K562 (cell line): ENCODE measurements around the gene AIF1. TPM values are rescaled to one million over a fixed set of nuclear protein-coding genes. Genes with fewer than 3 reads are reported as not detected.

Source experiments
- CBFB ChIP-seq: sonication (generic); formaldehyde crosslinking; IDR thresholded peaks from 2 replicates; pipeline ENCODE4 v1.4.0; 2020; ENCODE audit warnings: mild to moderate bottlenecking, missing genetic modification reagents
- CBX5 ChIP-seq: IDR thresholded peaks from 2 replicates; pipeline ENCODE4 v1.6.1; 2014; ENCODE audit warnings: low read depth, borderline replicate concordance
- CBX8 ChIP-seq: fragments of 200-600 bp; sonication (generic); IDR thresholded peaks from 2 replicates; pipeline ENCODE4 v1.6.1; 2012; ENCODE audit warnings: borderline replicate concordance, mixed run types, low read depth, mild to moderate bottlenecking, moderate library complexity, mixed read lengths, low read length, control low read depth, inconsistent platforms; ENCODE audit not compliant: poor library complexity, severe bottlenecking; ENCODE audit errors: extremely low read depth
- CHCHD3 ChIP-seq: fragments of 250-450 bp; sonication (Bioruptor Pico); IDR thresholded peaks from 2 replicates; pipeline ENCODE4 v2.1.2; 2022; ENCODE audit warnings: mild to moderate bottlenecking
- DIDO1 ChIP-seq: fragments of 450-650 bp; IDR thresholded peaks from 2 replicates; pipeline ENCODE4 v1.6.1; 2016; ENCODE audit warnings: low read depth, missing biosample characterization, missing genetic modification characterization
- FOSL1 ChIP-seq: fragments of 200-800 bp; sonication (Bioruptor generic); conservative IDR thresholded peaks from 2 replicates; pipeline ENCODE4 v1.6.1; 2016; ENCODE audit warnings: missing genetic modification characterization, missing compliant biosample characterization
- HCFC1 ChIP-seq: IDR thresholded peaks from 2 replicates; pipeline ENCODE4 v1.6.1; 2012; ENCODE audit warnings: low read depth, low read length, improper control_type of control experiment
- HMG20A ChIP-seq: fragments of 450-650 bp; formaldehyde crosslinking; conservative IDR thresholded peaks from 2 replicates; pipeline ENCODE4 v1.4.0; 2020; ENCODE audit warnings: mild to moderate bottlenecking, mixed read lengths
- HNRNPUL1 ChIP-seq: fragments of 200-400 bp; formaldehyde crosslinking; IDR thresholded peaks from 2 replicates; pipeline ENCODE4 v1.6.1; 2017; ENCODE audit warnings: low read length
- KAT2B ChIP-seq: IDR thresholded peaks from one replicate; pipeline ENCODE4 v1.6.1; 2012; ENCODE audit warnings: low read depth, mild to moderate bottlenecking, control low read depth, inconsistent platforms, low read length, moderate library complexity
- MAFF ChIP-seq: IDR thresholded peaks from 2 replicates; pipeline ENCODE4 v1.6.1; 2012; ENCODE audit warnings: low read length, improper control_type of control experiment
- NR2C1 ChIP-seq, 2 experiments: fragments of 450-650 bp; IDR thresholded peaks; 2 replicates each; pipeline ENCODE4 v1.6.1; 2017; ENCODE audit warnings: mild to moderate bottlenecking in 2 of 2, antibody characterized with exemption in 1 of 2, inconsistent platforms in 1 of 2, missing compliant biosample characterization in 1 of 2, missing genetic modification characterization in 1 of 2
- NR2C2 ChIP-seq, 2 experiments: fragments of 200-800 bp in 1 of 2; sonication (Bioruptor generic) in 1 of 2; sonication (generic) in 1 of 2; formaldehyde crosslinking in 1 of 2; IDR thresholded peaks; 2 replicates each; pipeline versions ENCODE4 v1.6.1 to v1.8.0; 2016 to 2022; ENCODE audit warnings: mild to moderate bottlenecking in 1 of 2, missing compliant biosample characterization in 1 of 2, missing genetic modification characterization in 1 of 2, missing genetic modification reagents in 1 of 2
- TAF1 ChIP-seq: IDR thresholded peaks from 2 replicates; pipeline ENCODE4 v1.6.1; 2011; ENCODE audit warnings: mild to moderate bottlenecking, low read length, moderate library complexity; ENCODE audit not compliant: insufficient read depth, control insufficient read depth, severe bottlenecking; ENCODE audit errors: extremely low read depth
- ZFP36 ChIP-seq: fragments of 150-350 bp; IDR thresholded peaks from 2 replicates; pipeline ENCODE4 v1.6.1; 2018; ENCODE audit warnings: low read length, low read depth; ENCODE audit not compliant: partially characterized antibody
- ZNF197 ChIP-seq: fragments of 200-800 bp; sonication (Bioruptor generic); IDR thresholded peaks from 2 replicates; pipeline ENCODE4 v1.6.1; 2016; ENCODE audit warnings: low read depth, missing genetic modification characterization, missing compliant biosample characterization
- ZNF212 ChIP-seq: fragments of 450-650 bp; formaldehyde crosslinking; IDR thresholded peaks from 2 replicates; pipeline ENCODE4 v1.4.0; 2020; ENCODE audit warnings: mild to moderate bottlenecking
- ZNF77 ChIP-seq: fragments of 250-450 bp; sonication (Bioruptor Pico); IDR thresholded peaks from 2 replicates; pipeline ENCODE4 v1.5.0; 2020
- polyA plus RNA-seq, 8 experiments: library from polyadenylated mRNA; depleted of rRNA in 4 of 8; stranded (reverse) in 5 of 8; unstranded in 3 of 8; fragments of >200 nt; fragmentation: Nextera tagmentation in 2 of 8; fragmentation: Illumina TruSeq in 1 of 8; extraction: Ambion mirVana in 2 of 8; extraction: Trizol in 1 of 8; gene quantifications; 2 replicates each; pipeline versions ENCODE4 v1.2.1 to v1.2.3, GENCODE V29; 2011 to 2014; ENCODE audit warnings: inconsistent platforms in 1 of 8, missing spikeins in 1 of 8
- total RNA-seq, 7 experiments: library from RNA; depleted of rRNA in 6 of 7; stranded (reverse); fragments of >200 nt in 6 of 7; fragmentation: Illumina TruSeq in 2 of 7; extraction: Trizol in 2 of 7; gene quantifications; 2 replicates each; pipeline versions ENCODE4 v1.2.1 to v1.2.3, GENCODE V29; 2011 to 2021; ENCODE audit warnings: low replicate concordance in 1 of 7
- TF ChIP-seq, protein P1 (sequence below), 2 experiments: fragments of 250-450 bp in 1 of 2; fragments of 450-650 bp in 1 of 2; sonication (Bioruptor Pico) in 1 of 2; IDR thresholded peaks; 2 replicates each; pipeline versions ENCODE4 v1.6.1 to v1.8.0; 2016 to 2021; ENCODE audit warnings: mild to moderate bottlenecking in 2 of 2, moderate library complexity in 2 of 2, missing compliant biosample characterization in 1 of 2, missing genetic modification characterization in 1 of 2
- TF ChIP-seq, protein P2 (sequence below): fragments of 450-650 bp; IDR thresholded peaks from 2 replicates; pipeline ENCODE4 v1.6.1; 2017; ENCODE audit warnings: mild to moderate bottlenecking, moderate library complexity
- TF ChIP-seq, protein P3 (sequence below): fragments of 250-450 bp; sonication (Bioruptor Pico); IDR thresholded peaks from 2 replicates; pipeline ENCODE4 v1.4.0; 2020
- TF ChIP-seq, protein P4 (sequence below): fragments of 450-650 bp; formaldehyde crosslinking; IDR thresholded peaks from 2 replicates; pipeline ENCODE4 v1.4.0; 2020; ENCODE audit warnings: mild to moderate bottlenecking, mixed read lengths

AIF1 gene
- total and polyA plus RNA-seq, 9 of the 15 experiments (the other 6 are each of a cell fraction or from before 2014, with no cell fraction given): 9.4 to 33.4 (median 19.4) TPM

DNA sequence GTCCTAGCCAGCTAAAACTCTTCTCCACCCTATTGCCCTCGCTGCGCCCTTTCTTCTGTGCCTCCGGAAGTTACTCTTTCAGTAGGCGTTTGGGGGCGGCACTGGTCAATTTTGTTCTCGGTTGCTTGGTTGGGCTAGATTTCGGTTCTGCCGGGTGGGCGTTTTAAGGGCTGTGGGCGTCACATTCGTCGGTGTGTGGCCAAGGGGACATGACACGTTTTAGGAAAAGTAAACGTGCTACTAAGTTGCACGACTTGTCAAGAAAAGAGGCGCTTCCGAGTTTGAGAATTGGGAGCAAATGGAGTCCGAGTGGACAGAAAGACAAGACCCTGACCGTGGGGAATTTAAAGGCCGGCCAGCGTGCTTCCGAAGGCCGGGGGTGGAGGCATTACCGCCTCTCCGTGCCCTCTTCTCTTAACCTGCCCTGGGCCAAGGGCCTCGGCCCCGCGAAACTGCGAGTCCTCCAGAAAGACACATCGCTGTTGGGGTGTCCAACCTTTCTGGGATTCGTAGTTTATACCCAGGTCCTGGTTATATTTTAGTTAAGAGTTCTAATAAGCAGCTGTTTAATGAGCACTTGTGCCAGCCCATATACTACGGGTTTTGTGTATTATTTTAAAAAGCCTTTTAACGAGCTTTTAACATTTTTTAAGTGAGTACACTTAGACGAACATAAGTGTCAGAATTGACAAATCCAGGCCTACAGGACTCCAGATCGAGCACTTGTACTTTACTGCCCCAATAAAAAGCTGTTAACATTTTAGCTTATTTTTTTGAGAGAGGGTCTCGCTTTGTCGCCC, 38.1 kb downstream of the AIF1 start (continued):
- TF ChIP-seq ZNF212 (CRISPR knock-in tag) (no peak), NR2C2 (CRISPR knock-in tag; IDR thresholded peaks at IDR 0.05) (peak; percentile 42; the same call in 1 of the 2 replicates), NR2C2 (tag; IDR thresholded peaks at IDR 0.05) (peak; percentile 98), CBX5 (no peak), ZNF197 (peak; percentile 64), DIDO1 (no peak), TAF1 (peak; percentile 96), HMG20A (CRISPR knock-in tag) (no peak), HNRNPUL1 (peak; percentile 87; the same call in 1 of the 2 replicates), HCFC1 (no peak), MAFF (peak; percentile 19; the same call in 1 of the 2 replicates), ZFP36 (no peak), CHCHD3 (CRISPR knock-in tag) (no peak; the same call in 1 of the 2 replicates), KAT2B (no peak), ZNF77 (CRISPR knock-in tag) (peak; percentile 85), CBX8 (no peak), FOSL1 (peak; percentile 0), NR2C1 (IDR thresholded peaks at IDR 0.05) (no peak), NR2C1 (tag; IDR thresholded peaks at IDR 0.05) (peak; percentile 90), CBFB (peak; percentile 70; the same call in 1 of the 2 replicates)
- TF ChIP-seq, protein P1, sequence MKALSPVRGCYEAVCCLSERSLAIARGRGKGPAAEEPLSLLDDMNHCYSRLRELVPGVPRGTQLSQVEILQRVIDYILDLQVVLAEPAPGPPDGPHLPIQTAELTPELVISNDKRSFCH (CRISPR knock-in tag; IDR thresholded peaks at IDR 0.05): no peak
- TF ChIP-seq, protein P1 (tag; IDR thresholded peaks at IDR 0.05): 0 out of 2 replicates have a peak, but pooled peaks have one; percentile 26
- TF ChIP-seq, protein P2, sequence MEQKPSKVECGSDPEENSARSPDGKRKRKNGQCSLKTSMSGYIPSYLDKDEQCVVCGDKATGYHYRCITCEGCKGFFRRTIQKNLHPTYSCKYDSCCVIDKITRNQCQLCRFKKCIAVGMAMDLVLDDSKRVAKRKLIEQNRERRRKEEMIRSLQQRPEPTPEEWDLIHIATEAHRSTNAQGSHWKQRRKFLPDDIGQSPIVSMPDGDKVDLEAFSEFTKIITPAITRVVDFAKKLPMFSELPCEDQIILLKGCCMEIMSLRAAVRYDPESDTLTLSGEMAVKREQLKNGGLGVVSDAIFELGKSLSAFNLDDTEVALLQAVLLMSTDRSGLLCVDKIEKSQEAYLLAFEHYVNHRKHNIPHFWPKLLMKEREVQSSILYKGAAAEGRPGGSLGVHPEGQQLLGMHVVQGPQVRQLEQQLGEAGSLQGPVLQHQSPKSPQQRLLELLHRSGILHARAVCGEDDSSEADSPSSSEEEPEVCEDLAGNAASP: no peak
- TF ChIP-seq, protein P3, sequence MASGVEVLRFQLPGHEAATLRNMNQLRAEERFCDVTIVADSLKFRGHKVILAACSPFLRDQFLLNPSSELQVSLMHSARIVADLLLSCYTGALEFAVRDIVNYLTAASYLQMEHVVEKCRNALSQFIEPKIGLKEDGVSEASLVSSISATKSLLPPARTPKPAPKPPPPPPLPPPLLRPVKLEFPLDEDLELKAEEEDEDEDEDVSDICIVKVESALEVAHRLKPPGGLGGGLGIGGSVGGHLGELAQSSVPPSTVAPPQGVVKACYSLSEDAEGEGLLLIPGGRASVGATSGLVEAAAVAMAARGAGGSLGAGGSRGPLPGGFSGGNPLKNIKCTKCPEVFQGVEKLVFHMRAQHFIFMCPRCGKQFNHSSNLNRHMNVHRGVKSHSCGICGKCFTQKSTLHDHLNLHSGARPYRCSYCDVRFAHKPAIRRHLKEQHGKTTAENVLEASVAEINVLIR (CRISPR knock-in tag): 0 out of 2 replicates have a peak, but pooled peaks have one; percentile 5
- TF ChIP-seq, protein P4, sequence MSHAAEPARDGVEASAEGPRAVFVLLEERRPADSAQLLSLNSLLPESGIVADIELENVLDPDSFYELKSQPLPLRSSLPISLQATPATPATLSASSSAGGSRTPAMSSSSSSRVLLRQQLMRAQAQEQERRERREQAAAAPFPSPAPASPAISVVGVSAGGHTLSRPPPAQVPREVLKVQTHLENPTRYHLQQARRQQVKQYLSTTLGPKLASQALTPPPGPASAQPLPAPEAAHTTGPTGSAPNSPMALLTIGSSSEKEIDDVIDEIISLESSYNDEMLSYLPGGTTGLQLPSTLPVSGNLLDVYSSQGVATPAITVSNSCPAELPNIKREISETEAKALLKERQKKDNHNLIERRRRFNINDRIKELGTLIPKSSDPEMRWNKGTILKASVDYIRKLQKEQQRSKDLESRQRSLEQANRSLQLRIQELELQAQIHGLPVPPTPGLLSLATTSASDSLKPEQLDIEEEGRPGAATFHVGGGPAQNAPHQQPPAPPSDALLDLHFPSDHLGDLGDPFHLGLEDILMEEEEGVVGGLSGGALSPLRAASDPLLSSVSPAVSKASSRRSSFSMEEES (CRISPR knock-in tag): no peak
